HepG2 (cell line): ENCODE results near the gene RSPH9. TPM values are rescaled to one million over a fixed set of nuclear protein-coding genes. Genes with fewer than 3 reads are reported as not detected.

Experiments
- CEBPG ChIP-seq: IDR thresholded peaks from 2 replicates; pipeline ENCODE4 v1.6.1; 2016
- CREB1 ChIP-seq, 2 experiments: fragments of 450-650 bp in 1 of 2; IDR thresholded peaks; 2 replicates each; pipeline ENCODE4 v1.6.1; 2016 to 2017; ENCODE audit warnings: control low read depth in 1 of 2, mild to moderate bottlenecking in 1 of 2, missing compliant biosample characterization in 1 of 2, missing genetic modification characterization in 1 of 2
- FOXO1 ChIP-seq: sonication (generic); formaldehyde crosslinking; IDR thresholded peaks from 2 replicates; pipeline ENCODE4 v1.4.0; 2020; ENCODE audit warnings: missing genetic modification reagents
- JUN ChIP-seq: sonication (generic); formaldehyde crosslinking; IDR thresholded peaks from 2 replicates; pipeline ENCODE4 v1.4.0; 2020; ENCODE audit warnings: mild to moderate bottlenecking, missing genetic modification reagents
- NFE2L2 ChIP-seq: fragments of 150-350 bp; IDR thresholded peaks from 2 replicates; pipeline ENCODE4 v1.6.1; 2014; ENCODE audit warnings: low read length
- RBAK ChIP-seq: sonication (generic); formaldehyde crosslinking; IDR thresholded peaks from 2 replicates; pipeline ENCODE4 v1.5.1; 2020; ENCODE audit warnings: mild to moderate bottlenecking, missing genetic modification reagents
- RCOR2 ChIP-seq: IDR thresholded peaks from 2 replicates; pipeline ENCODE4 v1.6.1; 2016; ENCODE audit warnings: missing biosample characterization, missing genetic modification reagents
- REXO4 ChIP-seq: sonication (generic); formaldehyde crosslinking; IDR thresholded peaks from 2 replicates; pipeline ENCODE4 v1.8.0; 2022; ENCODE audit warnings: missing genetic modification reagents, mild to moderate bottlenecking, borderline replicate concordance
- RFXANK ChIP-seq: IDR thresholded peaks from 2 replicates; pipeline ENCODE4 v1.6.1; 2016
- RXRA ChIP-seq: sonication (generic); formaldehyde crosslinking; IDR thresholded peaks from 2 replicates; pipeline ENCODE4 v1.5.1; 2020; ENCODE audit warnings: missing genetic modification reagents
- SALL1 ChIP-seq: sonication (generic); formaldehyde crosslinking; IDR thresholded peaks from 2 replicates; pipeline ENCODE4 v1.8.0; 2022; ENCODE audit warnings: mild to moderate bottlenecking, missing genetic modification reagents
- SOX5 ChIP-seq: IDR thresholded peaks from 2 replicates; pipeline ENCODE4 v1.6.1; 2016; ENCODE audit warnings: borderline replicate concordance
- SSRP1 ChIP-seq: IDR thresholded peaks from 2 replicates; pipeline ENCODE4 v1.6.1; 2016; ENCODE audit warnings: control low read depth
- TRIM24 ChIP-seq: sonication (generic); formaldehyde crosslinking; IDR thresholded peaks from 2 replicates; pipeline ENCODE4 v1.8.0; 2022; ENCODE audit warnings: mild to moderate bottlenecking, missing genetic modification reagents
- ZNF12 ChIP-seq: sonication (generic); formaldehyde crosslinking; IDR thresholded peaks from 2 replicates; pipeline ENCODE4 v1.5.0; 2020; ENCODE audit warnings: missing genetic modification reagents
- ZNF350 ChIP-seq: sonication (generic); formaldehyde crosslinking; IDR thresholded peaks from 2 replicates; pipeline ENCODE4 v1.4.0; 2020; ENCODE audit warnings: mild to moderate bottlenecking, low read depth, missing genetic modification reagents, borderline replicate concordance
- ZNF546 ChIP-seq: sonication (generic); formaldehyde crosslinking; conservative IDR thresholded peaks from 2 replicates; pipeline ENCODE4 v1.8.1; 2023; ENCODE audit warnings: mild to moderate bottlenecking, missing genetic modification reagents
- ZNF616 ChIP-seq: sonication (generic); formaldehyde crosslinking; IDR thresholded peaks from 2 replicates; pipeline ENCODE4 v1.5.0; 2020; ENCODE audit warnings: low read depth, mild to moderate bottlenecking, missing genetic modification reagents
- ZNF672 ChIP-seq: sonication (generic); formaldehyde crosslinking; IDR thresholded peaks from 2 replicates; pipeline ENCODE4 v1.8.1; 2022; ENCODE audit warnings: missing genetic modification reagents
- ZSCAN12 ChIP-seq: sonication (generic); formaldehyde crosslinking; IDR thresholded peaks from 2 replicates; pipeline ENCODE4 v1.9.0; 2021; ENCODE audit warnings: mild to moderate bottlenecking, missing genetic modification reagents
- polyA plus RNA-seq, 8 experiments: library from polyadenylated mRNA; depleted of rRNA in 3 of 8; stranded (reverse) in 7 of 8; unstranded in 1 of 8; fragments of >200 nt; fragmentation: Illumina TruSeq in 4 of 8; extraction: Trizol in 4 of 8; gene quantifications; 2 replicates each; pipeline versions ENCODE4 v1.2.1 to v1.2.3, GENCODE V29; 2011 to 2016; ENCODE audit warnings: low read depth in 4 of 8, missing spikeins in 1 of 8, mixed read lengths in 1 of 8; ENCODE audit not compliant: insufficient read depth in 1 of 8
- total RNA-seq, 5 experiments: library from RNA; depleted of rRNA; stranded (reverse); fragments of >200 nt; fragmentation: Illumina TruSeq; extraction: Trizol; gene quantifications; 2 replicates each; pipeline ENCODE4 v1.2.3, GENCODE V29; 2016; ENCODE audit warnings: low read depth in 1 of 5
- TF ChIP-seq, protein P1 (sequence below): IDR thresholded peaks from 2 replicates; pipeline ENCODE4 v1.6.1; 2018; ENCODE audit warnings: missing genetic modification reagents, mild to moderate bottlenecking, missing compliant biosample characterization
- TF ChIP-seq, protein P2 (sequence below): sonication (generic); formaldehyde crosslinking; IDR thresholded peaks from 2 replicates; pipeline ENCODE4 v1.4.0; 2020; ENCODE audit warnings: missing genetic modification reagents
- TF ChIP-seq, protein P3 (sequence below): conservative IDR thresholded peaks from 2 replicates; pipeline ENCODE4 v1.6.1; 2018; ENCODE audit warnings: missing genetic modification reagents
- TF ChIP-seq, protein P4 (sequence below): sonication (generic); formaldehyde crosslinking; IDR thresholded peaks from 2 replicates; pipeline ENCODE4 v1.8.1; 2023; ENCODE audit warnings: mild to moderate bottlenecking, missing genetic modification reagents, borderline replicate concordance
- TF ChIP-seq, protein P5 (sequence below): sonication (generic); formaldehyde crosslinking; IDR thresholded peaks from 2 replicates; pipeline ENCODE4 v1.8.1; 2023; ENCODE audit warnings: mild to moderate bottlenecking, moderate library complexity, missing genetic modification reagents

The RSPH9 gene
- total and polyA plus RNA-seq, 2 of the 13 experiments (the other 11 are each of a cell fraction or from before 2014, with no cell fraction given), result 0.04 TPM; not detected in 1

DNA sequence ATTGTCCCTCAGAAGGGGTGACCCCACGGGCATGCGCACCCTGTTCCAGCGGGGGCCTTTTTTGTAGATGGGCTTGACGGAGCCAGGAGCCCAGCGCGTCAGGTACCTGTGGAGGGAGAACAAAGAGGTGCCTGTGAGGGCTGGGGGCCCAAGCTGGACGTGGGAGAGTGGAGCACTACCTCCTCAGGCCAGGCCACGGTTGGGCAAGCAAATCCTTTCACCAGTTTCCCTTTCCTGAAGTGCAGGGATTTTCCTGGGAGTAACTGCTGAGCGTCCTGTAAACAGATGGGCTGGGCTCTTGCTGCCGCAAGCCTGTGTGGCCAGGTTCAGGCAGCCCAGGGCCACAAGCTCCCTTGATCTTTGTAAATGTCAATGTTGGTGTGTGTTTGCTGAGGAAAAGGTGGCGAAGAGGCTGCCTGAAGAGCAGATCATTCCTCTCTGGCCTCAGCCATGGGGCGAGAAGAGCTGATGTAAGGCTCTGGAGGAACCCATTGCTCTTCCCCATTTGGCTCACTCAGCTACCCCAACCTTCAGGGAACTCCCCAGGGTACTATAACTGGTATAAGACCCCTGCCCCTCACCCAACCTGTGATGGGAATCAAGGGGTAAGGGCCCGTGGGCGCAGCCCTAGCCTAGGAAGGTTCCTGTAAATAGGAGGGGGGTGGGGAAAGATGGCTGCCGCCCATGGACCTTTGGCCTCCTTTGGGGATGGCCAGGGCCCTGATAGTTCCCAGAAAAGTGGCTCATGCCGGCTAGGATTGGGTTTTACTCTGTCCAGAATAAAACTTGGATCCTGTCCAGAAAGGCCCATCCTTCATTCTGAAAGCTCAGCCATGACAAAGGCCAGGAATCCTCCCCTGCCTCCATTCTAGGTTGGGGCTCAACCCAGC, 27.2 kb downstream of the RSPH9 start (continued):
- TF ChIP-seq, protein P1, sequence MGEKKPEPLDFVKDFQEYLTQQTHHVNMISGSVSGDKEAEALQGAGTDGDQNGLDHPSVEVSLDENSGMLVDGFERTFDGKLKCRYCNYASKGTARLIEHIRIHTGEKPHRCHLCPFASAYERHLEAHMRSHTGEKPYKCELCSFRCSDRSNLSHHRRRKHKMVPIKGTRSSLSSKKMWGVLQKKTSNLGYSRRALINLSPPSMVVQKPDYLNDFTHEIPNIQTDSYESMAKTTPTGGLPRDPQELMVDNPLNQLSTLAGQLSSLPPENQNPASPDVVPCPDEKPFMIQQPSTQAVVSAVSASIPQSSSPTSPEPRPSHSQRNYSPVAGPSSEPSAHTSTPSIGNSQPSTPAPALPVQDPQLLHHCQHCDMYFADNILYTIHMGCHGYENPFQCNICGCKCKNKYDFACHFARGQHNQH (CRISPR knock-in tag), result peak; percentile 77
- TF ChIP-seq SALL1 (CRISPR knock-in tag) (peak; percentile 93), ZNF616 (CRISPR knock-in tag) (0 out of 2 replicates have a peak, but pooled peaks have one; percentile 38), ZSCAN12 (no peak), RFXANK (CRISPR knock-in tag) (no peak), JUN (CRISPR knock-in tag) (no peak), ZNF546 (CRISPR knock-in tag) (no peak), REXO4 (CRISPR knock-in tag) (no peak), ZNF12 (CRISPR knock-in tag) (no peak; the same call in 1 of the 2 replicates), SOX5 (CRISPR knock-in tag) (peak; percentile 78), ZNF672 (CRISPR knock-in tag) (no peak), RCOR2 (CRISPR knock-in tag) (0 out of 2 replicates have a peak, but pooled peaks have one; percentile 71), TRIM24 (CRISPR knock-in tag) (no peak), CEBPG (CRISPR knock-in tag) (peak; percentile 82), FOXO1 (CRISPR knock-in tag) (peak; percentile 86), CREB1 (IDR thresholded peaks at IDR 0.05) (no peak), CREB1 (CRISPR knock-in tag; IDR thresholded peaks at IDR 0.05) (no peak; the same call in 1 of the 2 replicates), SSRP1 (CRISPR knock-in tag) (peak; percentile 9; the same call in 1 of the 2 replicates), RXRA (CRISPR knock-in tag) (peak; percentile 92), RBAK (CRISPR knock-in tag) (no peak; the same call in 1 of the 2 replicates), ZNF350 (CRISPR knock-in tag) (peak; percentile 26; the same call in 1 of the 2 replicates), NFE2L2 (no peak)
- TF ChIP-seq, protein P2, sequence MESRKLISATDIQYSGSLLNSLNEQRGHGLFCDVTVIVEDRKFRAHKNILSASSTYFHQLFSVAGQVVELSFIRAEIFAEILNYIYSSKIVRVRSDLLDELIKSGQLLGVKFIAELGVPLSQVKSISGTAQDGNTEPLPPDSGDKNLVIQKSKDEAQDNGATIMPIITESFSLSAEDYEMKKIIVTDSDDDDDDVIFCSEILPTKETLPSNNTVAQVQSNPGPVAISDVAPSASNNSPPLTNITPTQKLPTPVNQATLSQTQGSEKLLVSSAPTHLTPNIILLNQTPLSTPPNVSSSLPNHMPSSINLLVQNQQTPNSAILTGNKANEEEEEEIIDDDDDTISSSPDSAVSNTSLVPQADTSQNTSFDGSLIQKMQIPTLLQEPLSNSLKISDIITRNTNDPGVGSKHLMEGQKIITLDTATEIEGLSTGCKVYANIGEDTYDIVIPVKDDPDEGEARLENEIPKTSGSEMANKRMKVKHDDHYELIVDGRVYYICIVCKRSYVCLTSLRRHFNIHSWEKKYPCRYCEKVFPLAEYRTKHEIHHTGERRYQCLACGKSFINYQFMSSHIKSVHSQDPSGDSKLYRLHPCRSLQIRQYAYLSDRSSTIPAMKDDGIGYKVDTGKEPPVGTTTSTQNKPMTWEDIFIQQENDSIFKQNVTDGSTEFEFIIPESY (CRISPR knock-in tag), result peak; percentile 63; the same call in 1 of the 2 replicates
- TF ChIP-seq, protein P3, sequence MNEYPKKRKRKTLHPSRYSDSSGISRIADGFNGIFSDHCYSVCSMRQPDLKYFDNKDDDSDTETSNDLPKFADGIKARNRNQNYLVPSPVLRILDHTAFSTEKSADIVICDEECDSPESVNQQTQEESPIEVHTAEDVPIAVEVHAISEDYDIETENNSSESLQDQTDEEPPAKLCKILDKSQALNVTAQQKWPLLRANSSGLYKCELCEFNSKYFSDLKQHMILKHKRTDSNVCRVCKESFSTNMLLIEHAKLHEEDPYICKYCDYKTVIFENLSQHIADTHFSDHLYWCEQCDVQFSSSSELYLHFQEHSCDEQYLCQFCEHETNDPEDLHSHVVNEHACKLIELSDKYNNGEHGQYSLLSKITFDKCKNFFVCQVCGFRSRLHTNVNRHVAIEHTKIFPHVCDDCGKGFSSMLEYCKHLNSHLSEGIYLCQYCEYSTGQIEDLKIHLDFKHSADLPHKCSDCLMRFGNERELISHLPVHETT (CRISPR knock-in tag), result 0 out of 2 replicates have a peak, but pooled peaks have one; percentile 39
- TF ChIP-seq, protein P4, sequence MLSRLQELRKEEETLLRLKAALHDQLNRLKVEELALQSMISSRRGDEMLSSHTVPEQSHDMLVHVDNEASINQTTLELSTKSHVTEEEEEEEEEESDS (CRISPR knock-in tag), result peak; percentile 40; the same call in 1 of the 2 replicates
- TF ChIP-seq, protein P5, sequence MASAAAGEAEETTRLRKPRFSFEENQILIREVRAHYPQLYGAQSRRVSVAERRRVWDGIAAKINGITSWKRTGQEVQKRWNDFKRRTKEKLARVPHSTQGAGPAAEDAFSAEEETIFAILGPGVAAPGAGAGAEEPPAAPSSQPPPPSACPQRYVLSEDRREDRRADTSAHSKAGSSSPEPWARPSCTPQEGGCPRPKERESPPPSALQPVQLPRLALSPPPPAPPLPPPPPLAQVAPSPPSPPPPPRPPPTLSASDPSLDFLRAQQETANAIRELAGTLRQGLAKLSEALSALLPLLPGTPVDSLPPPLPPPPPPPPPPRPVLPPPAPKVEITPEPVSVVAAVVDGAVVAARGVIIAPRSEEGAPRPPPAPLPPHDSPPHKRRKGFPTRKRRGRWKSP (CRISPR knock-in tag), result peak; percentile 25; the same call in 1 of the 2 replicates
